Osteocyte (in vitro differentiated cells): ENCODE results near the gene AKAP10. TPM values are rescaled to one million over a fixed set of nuclear protein-coding genes. Genes with fewer than 3 reads are reported as not detected.
"Not testable (repeated sequence)": the region's sequence is repeated elsewhere in the genome, so short reads cannot be mapped to it uniquely, and the experiment has no call there.

Source experiments
- DNase-seq: peaks from one replicate; pipeline ENCODE4 v3.0.0; 2021; ENCODE audit warnings: mixed read lengths; ENCODE audit not compliant: unreplicated experiment; ENCODE audit errors: extremely low spot score
- H3K27ac Mint-ChIP-seq: one replicate; pipeline ENCODE4 v1.8.0; 2021; ENCODE audit warnings: mild to moderate bottlenecking, mixed read lengths; ENCODE audit not compliant: unreplicated experiment
- H3K27me3 Mint-ChIP-seq: one replicate; pipeline ENCODE4 v1.8.0; 2021; ENCODE audit warnings: mixed read lengths; ENCODE audit not compliant: unreplicated experiment
- H3K36me3 Mint-ChIP-seq: one replicate; pipeline ENCODE4 v1.8.0; 2021; ENCODE audit warnings: mixed read lengths; ENCODE audit not compliant: unreplicated experiment
- H3K4me1 Mint-ChIP-seq: one replicate; pipeline ENCODE4 v1.8.0; 2021; ENCODE audit warnings: mixed read lengths; ENCODE audit not compliant: unreplicated experiment
- H3K4me3 Mint-ChIP-seq: one replicate; pipeline ENCODE4 v1.8.0; 2021; ENCODE audit warnings: mild to moderate bottlenecking, moderate library complexity, mixed read lengths; ENCODE audit not compliant: unreplicated experiment
- H3K9me3 Mint-ChIP-seq: one replicate; pipeline ENCODE4 v1.8.0; 2021; ENCODE audit warnings: mixed read lengths; ENCODE audit not compliant: unreplicated experiment
- CTCF ChIP-seq: fragments of 200-600 bp; sonication (generic); IDR thresholded peaks from 2 replicates; pipeline ENCODE4 v1.5.0; 2021; ENCODE audit warnings: antibody characterized with exemption, mild to moderate bottlenecking, moderate library complexity
- total RNA-seq: library from RNA; stranded (reverse); gene quantifications from 2 replicates; pipeline ENCODE4 v1.2.1, GENCODE V29; 2021

AKAP10 gene
- total RNA-seq, 1 donor from 2014 or later: 34.4 TPM

DNA sequence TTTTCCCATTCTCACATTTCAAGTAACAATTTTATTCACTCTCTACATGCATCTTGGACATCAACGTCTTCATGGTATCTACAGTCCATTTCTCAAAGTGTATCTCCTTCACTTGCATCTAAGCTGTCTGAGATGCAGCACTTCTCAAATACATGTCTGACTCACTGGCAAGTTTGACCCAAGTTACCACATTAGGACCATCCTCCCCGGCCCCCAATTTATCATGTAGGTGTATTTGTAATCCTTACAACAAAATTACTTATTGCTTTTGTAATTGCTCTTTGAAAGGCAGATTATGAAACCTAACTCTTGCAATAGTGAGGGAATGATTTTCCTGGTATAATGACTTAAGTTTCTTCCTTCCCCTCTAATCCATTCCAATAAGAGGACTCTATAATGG lies 80.9 kb downstream of the AKAP10 start:
- no peaks in the 10 kb centered on the region for H3K9me3 Mint-ChIP-seq
- peaks cover 11% of the 10 kb centered on the region for H3K36me3 Mint-ChIP-seq
- TF ChIP-seq CTCF: no peak
- peaks cover 2% of the 10 kb centered on the region for H3K4me1 Mint-ChIP-seq
- no peak overlapping the region for H3K4me3 Mint-ChIP-seq
- H3K27me3 Mint-ChIP-seq: no peaks in the 10 kb centered on the region
- H3K27ac Mint-ChIP-seq: no peak overlapping the region
- no peak for DNase-seq

DNA sequence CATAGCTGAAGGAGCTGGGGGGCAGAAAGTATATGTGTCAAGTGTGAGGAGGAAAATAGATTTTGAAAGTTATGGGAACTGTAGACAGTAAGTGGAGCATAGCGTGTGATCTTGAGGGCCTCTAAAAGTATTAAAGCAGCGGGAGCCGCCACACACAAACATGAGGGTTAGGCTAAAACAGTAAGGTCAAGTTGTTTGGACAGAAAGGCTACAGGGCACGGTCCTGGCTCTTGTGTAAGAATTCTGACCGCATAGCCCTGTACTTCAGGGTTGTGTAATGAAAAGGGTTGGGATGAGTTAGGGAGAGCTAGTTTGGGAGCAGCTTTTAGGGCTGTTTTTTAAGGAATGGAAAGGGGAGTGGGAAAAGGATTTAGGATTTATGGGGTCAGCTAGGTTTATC lies 87.1 kb downstream of the AKAP10 start:
- H3K9me3 Mint-ChIP-seq, H3K4me1 Mint-ChIP-seq, DNase-seq, H3K27ac Mint-ChIP-seq, H3K36me3 Mint-ChIP-seq, H3K4me3 Mint-ChIP-seq, H3K27me3 Mint-ChIP-seq: not testable (repeated sequence)

- not testable (repeated sequence) for H3K4me1 Mint-ChIP-seq, H3K27me3 Mint-ChIP-seq, H3K4me3 Mint-ChIP-seq, H3K36me3 Mint-ChIP-seq, H3K9me3 Mint-ChIP-seq, DNase-seq, H3K27ac Mint-ChIP-seq
These were observed 87.6 kb downstream of the AKAP10 start for GRCh38 chr17:19890001-19890400.

DNA sequence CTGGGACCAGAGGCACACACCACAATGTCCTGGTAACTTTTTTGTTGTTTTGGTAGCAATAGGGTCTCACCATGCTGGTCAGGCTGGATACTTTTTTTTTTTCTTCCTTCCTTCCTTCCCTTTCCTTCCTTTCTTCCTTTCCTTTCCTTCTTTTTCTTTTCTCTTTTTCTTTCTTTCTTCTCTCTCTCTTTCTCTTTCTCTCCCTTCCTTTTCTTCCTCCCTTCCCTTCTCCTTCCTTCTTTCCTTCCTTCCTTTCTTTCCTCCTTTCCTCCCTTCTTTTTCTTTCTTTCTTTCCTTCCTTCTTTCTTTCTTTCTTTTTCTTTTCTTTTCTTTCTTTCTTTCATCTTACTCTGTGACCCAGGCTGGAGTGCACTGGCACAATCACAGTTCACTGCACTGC lies 91.5 kb downstream of the AKAP10 start:
- TF ChIP-seq CTCF: no peak
- Mint-ChIP-seq H3K27ac (no peak overlapping the region), H3K4me1 (no peaks in the 10 kb centered on the region), H3K9me3 (no peaks in the 10 kb centered on the region), H3K36me3 (no peaks in the 10 kb centered on the region), H3K27me3 (no peaks in the 10 kb centered on the region), H3K4me3 (no peak overlapping the region)
- DNase-seq: no peak

GRCh38 chr17:19883537-19884215 lies 94.0 kb downstream of the AKAP10 start:
- no peak for TF ChIP-seq CTCF
- peaks cover 10% of the 10 kb centered on the region for H3K27me3 Mint-ChIP-seq
- no peak for DNase-seq
- H3K9me3 Mint-ChIP-seq: no peaks in the 10 kb centered on the region
- no peaks in the 10 kb centered on the region for H3K36me3 Mint-ChIP-seq
- H3K27ac Mint-ChIP-seq: no peak overlapping the region
- no peak overlapping the region for H3K4me3 Mint-ChIP-seq
- H3K4me1 Mint-ChIP-seq: no peaks in the 10 kb centered on the region

- TF ChIP-seq CTCF: no peak
- DNase-seq: no peak
- Mint-ChIP-seq H3K9me3 (no peaks in the 10 kb centered on the region), H3K4me1 (no peaks in the 10 kb centered on the region), H3K27me3 (peaks cover 27% of the 10 kb centered on the region), H3K27ac (no peak overlapping the region), H3K4me3 (no peak overlapping the region), H3K36me3 (no peaks in the 10 kb centered on the region)
These were observed 97.2 kb downstream of the AKAP10 start for GRCh38 chr17:19880393-19880792.
